ENCODE measurements around the gene CCDC13.
A peak's percentile ranks its signal among the peaks of the same experiment; 100 is the strongest.

The CCDC13 gene

GRCh38 chr3:42764561-42765295 is 8.3 kb downstream of the CCDC13 start:
- no peak overlapping the region for H3K4me3 ChIP-seq (ENCODE audit: low read depth, low read length)
- TF ChIP-seq, protein P1, sequence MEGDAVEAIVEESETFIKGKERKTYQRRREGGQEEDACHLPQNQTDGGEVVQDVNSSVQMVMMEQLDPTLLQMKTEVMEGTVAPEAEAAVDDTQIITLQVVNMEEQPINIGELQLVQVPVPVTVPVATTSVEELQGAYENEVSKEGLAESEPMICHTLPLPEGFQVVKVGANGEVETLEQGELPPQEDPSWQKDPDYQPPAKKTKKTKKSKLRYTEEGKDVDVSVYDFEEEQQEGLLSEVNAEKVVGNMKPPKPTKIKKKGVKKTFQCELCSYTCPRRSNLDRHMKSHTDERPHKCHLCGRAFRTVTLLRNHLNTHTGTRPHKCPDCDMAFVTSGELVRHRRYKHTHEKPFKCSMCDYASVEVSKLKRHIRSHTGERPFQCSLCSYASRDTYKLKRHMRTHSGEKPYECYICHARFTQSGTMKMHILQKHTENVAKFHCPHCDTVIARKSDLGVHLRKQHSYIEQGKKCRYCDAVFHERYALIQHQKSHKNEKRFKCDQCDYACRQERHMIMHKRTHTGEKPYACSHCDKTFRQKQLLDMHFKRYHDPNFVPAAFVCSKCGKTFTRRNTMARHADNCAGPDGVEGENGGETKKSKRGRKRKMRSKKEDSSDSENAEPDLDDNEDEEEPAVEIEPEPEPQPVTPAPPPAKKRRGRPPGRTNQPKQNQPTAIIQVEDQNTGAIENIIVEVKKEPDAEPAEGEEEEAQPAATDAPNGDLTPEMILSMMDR (IDR thresholded peaks at IDR 0.05; ENCODE audit: insufficient read depth, low read depth, low read length, missing control alignments) = no peak
- DNase-seq (ENCODE audit: low read depth) = no peak

- no peak for DNase-seq (ENCODE audit: low read depth)
- no peak overlapping the region for H3K4me3 ChIP-seq (ENCODE audit: low read depth, low read length)
- TF ChIP-seq, protein P1 (IDR thresholded peaks at IDR 0.05; ENCODE audit: insufficient read depth, low read depth, low read length, missing control alignments) = no peak
Measured at GRCh38 chr3:42764115-42764514, 8.9 kb downstream of the CCDC13 start.

GRCh38 chr3:42763021-42763420 is 10.0 kb downstream of the CCDC13 start:
- H3K4me3 ChIP-seq (ENCODE audit: low read depth, low read length) = no peak overlapping the region
- TF ChIP-seq, protein P1 (IDR thresholded peaks at IDR 0.05; ENCODE audit: insufficient read depth, low read depth, low read length, missing control alignments) = no peak
- peak; percentile 46 for DNase-seq (ENCODE audit: low read depth)

DNA sequence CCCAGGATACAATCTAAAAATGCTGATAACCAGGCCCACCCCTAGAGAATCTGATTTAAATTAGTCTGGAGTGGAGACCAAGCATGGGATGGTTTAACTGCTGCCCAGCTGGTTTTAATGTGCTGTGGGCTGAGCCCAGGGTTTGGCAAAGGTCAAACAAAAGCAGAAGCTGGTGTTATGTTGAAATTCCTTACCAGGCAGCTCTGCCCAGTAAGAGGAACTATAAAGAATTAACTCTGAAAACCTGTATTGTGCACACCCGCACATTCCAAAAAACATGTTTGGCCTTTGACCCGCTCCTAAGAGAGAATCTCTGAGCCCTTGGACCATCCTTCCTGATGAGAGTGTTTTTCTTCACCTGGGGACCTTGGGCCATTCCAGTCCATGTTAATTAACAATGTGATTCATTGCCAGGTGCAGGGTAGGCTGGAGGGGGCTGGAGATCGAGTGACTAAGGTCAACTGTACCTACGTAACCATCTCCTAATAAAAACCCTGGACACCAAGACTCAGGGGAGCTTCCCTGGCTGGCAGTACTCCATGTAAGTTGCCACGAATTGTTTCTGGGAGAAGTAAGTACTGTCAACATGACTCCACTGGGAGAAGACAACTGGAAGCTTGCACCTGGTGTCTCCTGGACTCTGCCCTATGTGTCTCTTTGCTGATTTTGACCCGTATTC is 10.9 kb downstream of the CCDC13 start:
- no peak for DNase-seq (ENCODE audit: low read depth)
- TF ChIP-seq, protein P1 (IDR thresholded peaks at IDR 0.05; ENCODE audit: insufficient read depth, low read depth, low read length, missing control alignments) = no peak
- no peak overlapping the region for H3K4me3 ChIP-seq (ENCODE audit: low read depth, low read length)

- no peak for DNase-seq (ENCODE audit: low read depth)
- H3K4me3 ChIP-seq (ENCODE audit: low read depth, low read length) = no peak overlapping the region
- TF ChIP-seq, protein P1 (IDR thresholded peaks at IDR 0.05; ENCODE audit: insufficient read depth, low read depth, low read length, missing control alignments) = no peak
Measured at GRCh38 chr3:42758126-42758525, 14.9 kb downstream of the CCDC13 start.

GRCh38 chr3:42756681-42757213 is 16.3 kb downstream of the CCDC13 start:
- DNase-seq (ENCODE audit: low read depth) = no peak
- TF ChIP-seq, protein P1 (IDR thresholded peaks at IDR 0.05; ENCODE audit: insufficient read depth, low read depth, low read length, missing control alignments) = no peak
- no peak overlapping the region for H3K4me3 ChIP-seq (ENCODE audit: low read depth, low read length)

Measured in GM12865 (cell line).